Mucosa of rectum (tissue), 2 donors: ENCODE data around the gene HCCS.

Experiments
- H3K27ac ChIP-seq, 2 donors: one replicate each; pipeline ENCODE4 v1.7.0; 2013; ENCODE audit warnings: inconsistent platforms in 2 of 2, low read depth in 2 of 2, low read length in 2 of 2
- H3K27me3 ChIP-seq, 2 donors: one replicate each; pipeline ENCODE4 v1.7.0; 2013; ENCODE audit warnings: low read length in 2 of 2; ENCODE audit not compliant: control insufficient read depth in 2 of 2, insufficient read depth in 2 of 2
- H3K36me3 ChIP-seq, 2 donors: one replicate each; pipeline ENCODE4 v1.7.0; 2013; ENCODE audit warnings: low read length in 2 of 2; ENCODE audit not compliant: control insufficient read depth in 2 of 2, insufficient read depth in 2 of 2
- H3K4me1 ChIP-seq, 2 donors: one replicate each; pipeline ENCODE4 v1.7.0; 2013; ENCODE audit warnings: low read length in 2 of 2, mild to moderate bottlenecking in 1 of 2; ENCODE audit not compliant: control insufficient read depth in 2 of 2, insufficient read depth in 2 of 2
- H3K4me3 ChIP-seq, 2 donors: one replicate each; pipeline ENCODE4 v1.7.0; 2013; ENCODE audit warnings: low read length in 2 of 2
- H3K9ac ChIP-seq, 2 donors: one replicate each; pipeline ENCODE4 v1.7.0; 2013; ENCODE audit warnings: low read length in 2 of 2, low read depth in 1 of 2, mild to moderate bottlenecking in 1 of 2
- H3K9me3 ChIP-seq, 2 donors: one replicate each; pipeline ENCODE4 v1.7.0; 2013; ENCODE audit warnings: low read length in 2 of 2; ENCODE audit not compliant: control insufficient read depth in 2 of 2
- donor health status: healthy.
- donor health status: Normal muscosa, but diverticular disease.

The HCCS gene

DNA sequence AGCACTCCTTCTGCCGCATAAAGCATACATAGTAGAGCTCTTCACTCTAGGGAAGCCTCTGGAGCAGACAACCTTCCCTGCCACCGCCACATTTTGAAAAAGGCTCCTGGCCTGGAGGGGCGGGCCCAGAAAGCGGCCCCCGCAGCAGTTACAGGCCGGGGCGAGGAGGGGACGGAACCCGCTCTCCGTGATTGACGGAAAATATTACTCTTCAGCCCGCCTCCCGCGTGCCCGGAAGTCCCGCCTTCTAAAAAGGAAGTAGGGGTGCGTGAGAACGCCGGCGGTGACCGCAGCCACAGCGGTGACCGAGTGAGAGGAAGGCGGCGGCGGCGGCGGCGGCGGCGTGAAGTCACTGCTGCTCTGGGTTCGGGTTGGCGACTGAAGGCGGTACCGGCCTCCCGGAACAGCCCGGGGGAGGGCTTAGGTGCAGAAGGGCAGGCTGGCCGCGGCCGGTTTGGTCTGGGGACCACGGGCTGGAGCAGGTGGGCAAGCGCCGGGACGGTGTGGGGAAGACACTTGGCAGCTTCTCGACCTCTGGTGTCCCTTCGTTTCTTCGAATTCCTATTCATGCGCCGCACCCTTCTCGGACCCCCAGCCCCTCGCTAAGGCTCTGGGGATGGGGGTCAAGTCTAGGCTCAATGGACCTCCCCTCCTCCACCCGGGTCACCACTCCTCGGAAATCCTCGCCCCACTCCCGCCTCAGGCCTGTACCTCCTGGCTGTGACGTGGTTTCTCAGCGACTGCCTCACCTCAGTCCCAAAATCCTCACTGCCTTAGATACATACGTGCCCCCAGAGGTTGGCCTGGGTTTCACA is at the start of gene HCCS:
TSS of gene HCCS (plus strand) at position 296 of the 815 bp plus-strand sequence. CDS start 729 bp downstream, outside the sequence.
- H3K4me3 ChIP-seq = peak within 1 kb of the TSS; percentile 81 to 82
- peak within 1 kb of the TSS; percentile 69 to 92 for H3K9ac ChIP-seq
- no peaks in the 10 kb centered on the region for H3K9me3 ChIP-seq
- H3K27me3 ChIP-seq = no peaks in the 10 kb centered on the region
- H3K4me1 ChIP-seq = peaks cover 11 to 17% of the 10 kb centered on the region in 2 donors
- H3K27ac ChIP-seq = peak within 1 kb of the TSS; percentile 86 to 89
- H3K36me3 ChIP-seq = peaks cover 9 to 18% of the 10 kb centered on the region in 2 donors

DNA sequence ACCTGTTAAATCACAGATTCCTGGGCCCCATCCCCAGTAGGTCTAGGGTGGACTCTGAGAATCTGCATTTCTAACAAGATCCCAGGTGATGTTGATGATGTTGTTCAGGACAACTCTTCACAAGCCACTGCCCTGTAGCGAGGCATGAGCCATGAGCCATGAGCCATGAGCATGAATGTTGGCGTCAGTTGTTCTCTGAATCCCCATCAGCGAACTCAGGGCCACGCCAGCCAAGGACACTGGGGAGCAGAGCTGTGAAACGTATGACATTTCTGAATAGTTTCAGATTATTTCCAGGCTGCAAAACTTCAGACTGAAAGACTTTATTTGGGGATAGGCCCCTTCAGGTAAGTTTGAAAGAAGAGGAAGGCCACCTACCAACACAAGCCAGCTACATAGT is 46.9 kb upstream of the HCCS start:
- Histone ChIP-seq H3K9ac (no peak overlapping the region), H3K9me3 (no peaks in the 10 kb centered on the region), H3K27me3 (no peaks in the 10 kb centered on the region), H3K27ac (no peak overlapping the region), H3K36me3 (no peaks in the 10 kb centered on the region), H3K4me3 (no peak overlapping the region), H3K4me1 (no peaks in the 10 kb centered on the region)

GRCh38 chrX:11064851-11065600 is 46.1 kb upstream of the HCCS start:
- Histone ChIP-seq H3K36me3 (no peaks in the 10 kb centered on the region), H3K4me1 (no peaks in the 10 kb centered on the region), H3K27me3 (no peaks in the 10 kb centered on the region), H3K27ac (no peak overlapping the region), H3K9ac (no peak overlapping the region), H3K4me3 (no peak overlapping the region), H3K9me3 (no peaks in the 10 kb centered on the region)

DNA sequence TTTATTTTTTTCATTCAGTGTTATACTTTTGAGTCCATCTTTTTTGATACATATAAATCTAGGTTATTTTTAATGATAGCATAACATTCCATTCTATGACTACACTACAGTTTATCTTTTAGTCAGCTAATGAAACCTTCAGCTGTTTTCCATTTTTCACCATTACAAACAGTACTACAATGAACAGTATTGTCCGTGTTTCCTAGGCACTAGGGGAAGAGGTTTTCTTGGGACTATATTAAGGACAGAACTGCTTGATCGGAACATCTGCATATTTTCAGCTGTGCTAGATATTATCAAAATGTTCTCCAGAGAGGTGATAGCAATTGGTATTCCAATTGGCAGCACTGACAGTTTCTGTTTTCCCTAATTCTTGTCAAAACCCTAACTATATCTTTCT is 44.3 kb upstream of the HCCS start:
- H3K9me3 ChIP-seq = no peaks in the 10 kb centered on the region

DNA sequence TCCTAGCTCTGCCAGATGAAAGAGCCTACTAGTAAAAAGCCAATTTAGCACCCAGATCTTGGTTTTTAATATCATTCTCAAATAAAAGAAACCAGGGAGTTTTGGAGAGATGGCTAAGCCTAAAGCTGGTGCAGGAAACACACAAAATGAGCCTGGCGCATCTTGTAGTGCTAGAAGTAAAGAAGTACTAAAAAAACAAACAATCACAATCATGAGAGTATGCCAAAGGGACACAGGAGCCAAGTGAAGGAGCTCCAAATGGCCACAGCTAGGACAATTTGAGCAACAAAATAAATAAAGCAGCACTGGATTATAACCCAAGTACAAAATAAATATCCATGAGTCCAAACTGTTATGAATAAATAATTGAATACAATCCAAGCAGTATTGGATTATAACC is 37.8 kb upstream of the HCCS start:
- Histone ChIP-seq H3K27me3 (no peaks in the 10 kb centered on the region), H3K4me3 (no peak overlapping the region), H3K9ac (no peak overlapping the region), H3K27ac (no peak overlapping the region), H3K9me3 (no peaks in the 10 kb centered on the region), H3K36me3 (no peaks in the 10 kb centered on the region), H3K4me1 (no peaks in the 10 kb centered on the region)

More for the DNA sequence above, 44.3 kb upstream of the HCCS start:
- H3K4me1 ChIP-seq = no peaks in the 10 kb centered on the region
- no peaks in the 10 kb centered on the region for H3K27me3 ChIP-seq
- H3K9ac ChIP-seq = no peak overlapping the region
- H3K27ac ChIP-seq = no peak overlapping the region
- H3K4me3 ChIP-seq = no peak overlapping the region
- H3K36me3 ChIP-seq = no peaks in the 10 kb centered on the region

DNA sequence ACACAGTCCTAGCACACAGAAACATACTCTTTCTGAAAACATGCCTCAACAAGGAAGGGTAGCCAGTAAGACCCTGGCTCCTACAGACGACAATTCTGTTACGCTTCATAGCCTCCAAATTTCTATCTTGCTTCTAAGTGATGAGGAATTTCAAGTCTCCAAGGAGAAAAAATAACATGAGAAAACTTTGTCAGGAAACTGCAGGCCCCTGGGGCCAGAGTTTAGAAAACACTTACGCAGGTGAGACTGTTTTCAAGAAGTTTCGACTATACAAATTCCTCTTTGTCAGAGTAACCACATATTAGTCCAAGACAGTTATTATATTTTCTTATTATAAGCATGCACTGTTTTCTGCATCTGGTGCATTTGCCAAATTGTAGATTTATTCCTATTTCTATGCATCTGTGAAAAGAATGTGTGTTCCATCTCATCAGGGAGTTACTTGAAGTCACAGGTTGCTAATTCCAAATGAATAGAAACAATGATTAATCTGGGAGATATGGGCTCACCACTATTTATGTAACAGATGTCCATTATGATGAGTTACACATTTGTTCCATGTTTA is 30.3 kb upstream of the HCCS start:
- H3K36me3 ChIP-seq = no peaks in the 10 kb centered on the region
- no peak overlapping the region for H3K27ac ChIP-seq
- H3K27me3 ChIP-seq = no peaks in the 10 kb centered on the region
- no peaks in the 10 kb centered on the region for H3K9me3 ChIP-seq
- H3K9ac ChIP-seq = no peak overlapping the region
- no peaks in the 10 kb centered on the region for H3K4me1 ChIP-seq
- H3K4me3 ChIP-seq = no peak overlapping the region

- Histone ChIP-seq H3K4me1 (no peaks in the 10 kb centered on the region), H3K4me3 (no peak overlapping the region), H3K36me3 (no peaks in the 10 kb centered on the region), H3K27ac (no peak overlapping the region), H3K9ac (no peak overlapping the region), H3K27me3 (no peaks in the 10 kb centered on the region), H3K9me3 (no peaks in the 10 kb centered on the region)
Observed at GRCh38 chrX:11081511-11081910, 29.6 kb upstream of the HCCS start.

GRCh38 chrX:11085305-11085704 is 25.8 kb upstream of the HCCS start:
- no peak overlapping the region for H3K27ac ChIP-seq
- H3K4me1 ChIP-seq = no peaks in the 10 kb centered on the region
- H3K9me3 ChIP-seq = no peaks in the 10 kb centered on the region
- H3K4me3 ChIP-seq = no peak overlapping the region
- H3K9ac ChIP-seq = no peak overlapping the region
- no peaks in the 10 kb centered on the region for H3K36me3 ChIP-seq
- H3K27me3 ChIP-seq = no peaks in the 10 kb centered on the region

DNA sequence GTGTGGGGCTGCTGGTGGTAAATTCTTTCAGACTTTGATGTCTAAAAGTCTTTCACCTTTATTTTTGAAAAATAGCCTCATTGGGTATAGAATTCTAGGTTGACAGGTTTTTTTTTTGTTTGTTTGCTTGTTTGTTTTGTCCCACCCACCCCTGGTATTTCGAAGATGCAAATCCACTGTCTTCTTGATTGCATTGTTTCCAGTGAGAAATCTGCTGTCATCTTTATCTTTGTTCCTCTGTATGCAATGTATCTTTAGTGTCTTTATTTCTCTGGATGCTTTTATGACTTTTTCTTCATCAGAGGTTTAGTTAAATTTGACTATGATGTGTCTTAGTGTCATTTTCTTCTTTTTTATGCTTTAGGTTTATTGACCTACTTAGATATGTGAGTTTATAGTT is 21.3 kb upstream of the HCCS start:
- H3K27me3 ChIP-seq = no peaks in the 10 kb centered on the region
- no peak overlapping the region for H3K27ac ChIP-seq
- H3K4me1 ChIP-seq = no peaks in the 10 kb centered on the region
- no peak overlapping the region for H3K9ac ChIP-seq
- H3K4me3 ChIP-seq = no peak overlapping the region
- no peaks in the 10 kb centered on the region for H3K36me3 ChIP-seq
- H3K9me3 ChIP-seq = no peaks in the 10 kb centered on the region

DNA sequence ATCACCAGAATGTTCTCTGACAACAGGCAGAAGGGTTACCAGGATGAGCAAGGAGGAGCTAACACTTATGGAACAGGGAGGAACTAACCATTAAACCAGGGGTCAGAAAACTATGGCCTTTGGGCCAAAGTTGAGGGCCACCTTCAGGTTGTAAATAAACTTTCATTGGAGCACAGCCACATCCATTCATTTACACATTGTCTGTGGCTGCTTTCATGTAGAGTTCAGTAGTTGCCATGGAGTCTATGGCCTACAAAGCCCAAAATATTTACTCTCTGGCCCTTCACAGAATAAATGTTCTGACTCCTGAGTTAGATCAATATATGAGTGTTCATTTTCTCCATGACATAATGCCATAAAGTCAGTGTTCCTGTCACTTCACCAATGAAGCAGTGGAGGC is 13.2 kb upstream of the HCCS start:
- H3K27ac ChIP-seq = no peak overlapping the region
- no peaks in the 10 kb centered on the region for H3K9me3 ChIP-seq
- H3K36me3 ChIP-seq = no peaks in the 10 kb centered on the region
- no peak overlapping the region for H3K4me3 ChIP-seq
- H3K9ac ChIP-seq = no peak overlapping the region
- no peaks in the 10 kb centered on the region for H3K27me3 ChIP-seq
- H3K4me1 ChIP-seq = peaks cover 3 to 4% of the 10 kb centered on the region in 2 donors
